Hepatocyte (in vitro differentiated cells): ENCODE measurements around the gene HSPA12A.

Source experiments
- CTCF ChIP-seq: fragments of 200-600 bp; sonication (generic); IDR thresholded peaks from 2 replicates; pipeline ENCODE4 v1.5.1; 2016; ENCODE audit warnings: antibody characterized with exemption, mild to moderate bottlenecking; ENCODE audit not compliant: poor library complexity
- EZH2 ChIP-seq: fragments of 200-600 bp; sonication (generic); IDR thresholded peaks from 2 replicates; pipeline ENCODE4 v1.6.1; 2016; ENCODE audit warnings: antibody characterized with exemption, mild to moderate bottlenecking, borderline replicate concordance
- EZH2phosphoT487 ChIP-seq: fragments of 200-600 bp; sonication (generic); IDR thresholded peaks from one replicate; pipeline ENCODE4 v1.6.1; 2018; ENCODE audit warnings: antibody characterized with exemption, mild to moderate bottlenecking, low read depth, moderate library complexity; ENCODE audit not compliant: unreplicated experiment, severe bottlenecking

- TF ChIP-seq CTCF: no peak
- no peak for TF ChIP-seq EZH2phosphoT487
- no peak for TF ChIP-seq EZH2
Observed at GRCh38 chr10:116783011-116783655, 40.8 kb upstream of the HSPA12A start.
